ENCODE data around the gene SIX3.

Gene SIX3

DNA sequence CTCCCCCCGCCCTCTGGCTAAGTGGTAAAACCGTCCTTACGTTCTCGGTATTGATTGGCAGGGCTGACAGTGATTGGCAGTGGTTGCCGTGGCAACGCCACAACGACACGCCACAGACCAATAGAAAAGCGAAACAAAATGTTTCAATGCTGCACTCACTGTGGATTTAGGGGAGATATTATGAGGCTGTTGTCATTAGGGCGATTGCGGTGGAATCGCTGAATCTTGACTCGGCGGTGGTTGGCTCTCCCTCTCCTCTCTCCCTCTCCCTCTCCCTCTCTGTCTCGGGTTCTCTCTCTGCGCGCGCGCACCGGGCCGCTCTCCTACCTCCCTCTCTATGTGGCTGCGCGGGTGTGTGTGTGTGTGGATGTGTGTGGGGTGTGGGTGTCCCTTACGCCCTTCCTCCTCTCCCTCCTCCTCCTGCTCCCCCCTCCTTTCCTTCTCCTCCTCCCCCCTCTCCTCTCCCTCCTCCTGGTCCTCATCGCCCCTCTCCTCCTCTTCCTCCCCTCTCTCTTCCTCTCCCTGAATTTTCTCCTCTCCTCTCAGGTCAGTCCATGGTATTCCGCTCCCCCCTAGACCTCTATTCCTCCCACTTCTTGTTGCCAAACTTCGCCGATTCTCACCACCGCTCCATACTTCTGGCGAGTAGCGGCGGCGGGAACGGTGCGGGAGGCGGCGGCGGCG is at the start of gene SIX3:
SIX3 (plus strand) TSS at position 152 of the 684 bp plus-strand sequence; CDS start at position 555, 403 bp downstream.
- DNase-seq = peak in 32 of 56 donors; percentile 4 to 76 (median 43)

DNA sequence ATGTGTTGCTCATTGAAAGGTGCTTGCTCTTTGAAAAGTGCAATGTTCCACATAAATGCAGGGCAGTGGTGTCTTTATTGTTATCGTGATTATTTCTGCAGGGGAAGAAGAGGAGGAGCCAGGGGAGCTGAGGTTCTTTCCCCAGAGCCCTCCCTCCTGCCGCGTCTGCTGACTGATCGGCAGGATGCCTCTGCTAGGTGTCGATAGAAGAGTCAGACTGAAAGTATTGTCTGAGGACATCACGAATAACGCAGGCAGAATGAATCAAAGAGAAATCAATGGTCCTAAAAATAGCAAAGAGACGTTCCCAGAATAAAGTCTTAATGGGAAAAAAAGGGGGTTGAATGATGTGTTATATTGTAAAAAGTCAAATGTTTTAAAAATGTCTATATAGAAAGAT is 47.4 kb upstream of the SIX3 start:
- no peak for DNase-seq

DNA sequence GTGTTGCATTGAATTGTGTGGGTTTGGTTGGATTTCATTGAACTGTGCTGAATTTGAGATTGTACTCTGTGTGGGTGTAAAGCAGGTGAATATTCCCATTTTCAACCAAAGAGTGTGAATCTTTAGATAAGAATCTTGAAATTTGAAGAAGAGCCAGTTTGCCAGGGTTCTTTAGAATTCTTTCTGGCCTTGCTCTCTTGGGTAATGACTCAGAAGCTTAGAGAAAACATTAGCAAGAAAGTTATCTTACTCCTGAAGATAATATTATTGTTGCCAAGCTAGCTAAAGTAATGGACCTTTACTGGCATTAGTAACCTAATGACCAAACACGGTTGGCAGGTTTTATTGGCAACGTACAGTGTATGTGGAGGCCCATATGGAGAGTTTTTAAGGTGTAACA is 46.4 kb upstream of the SIX3 start:
- DNase-seq = no peak

DNA sequence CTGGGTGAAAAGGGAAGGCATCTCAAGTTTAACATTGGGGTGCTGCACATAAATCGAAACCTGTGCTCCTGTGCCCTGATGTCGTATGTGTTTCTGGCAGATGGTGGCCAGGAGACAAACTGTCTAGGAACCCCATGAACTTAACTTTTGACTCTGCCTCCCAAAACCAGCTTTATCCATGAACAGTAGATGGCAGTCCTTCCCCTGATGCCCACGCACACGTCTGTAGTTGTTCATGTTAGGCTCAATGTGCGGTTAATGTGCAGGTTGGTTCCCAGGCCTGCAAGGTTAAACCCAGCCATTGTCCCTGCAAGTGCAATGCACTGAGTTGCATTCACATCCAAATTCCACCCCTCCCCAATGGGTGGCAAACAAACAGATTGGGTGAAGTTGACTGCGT is 44.1 kb upstream of the SIX3 start:
- no peak for DNase-seq

DNA sequence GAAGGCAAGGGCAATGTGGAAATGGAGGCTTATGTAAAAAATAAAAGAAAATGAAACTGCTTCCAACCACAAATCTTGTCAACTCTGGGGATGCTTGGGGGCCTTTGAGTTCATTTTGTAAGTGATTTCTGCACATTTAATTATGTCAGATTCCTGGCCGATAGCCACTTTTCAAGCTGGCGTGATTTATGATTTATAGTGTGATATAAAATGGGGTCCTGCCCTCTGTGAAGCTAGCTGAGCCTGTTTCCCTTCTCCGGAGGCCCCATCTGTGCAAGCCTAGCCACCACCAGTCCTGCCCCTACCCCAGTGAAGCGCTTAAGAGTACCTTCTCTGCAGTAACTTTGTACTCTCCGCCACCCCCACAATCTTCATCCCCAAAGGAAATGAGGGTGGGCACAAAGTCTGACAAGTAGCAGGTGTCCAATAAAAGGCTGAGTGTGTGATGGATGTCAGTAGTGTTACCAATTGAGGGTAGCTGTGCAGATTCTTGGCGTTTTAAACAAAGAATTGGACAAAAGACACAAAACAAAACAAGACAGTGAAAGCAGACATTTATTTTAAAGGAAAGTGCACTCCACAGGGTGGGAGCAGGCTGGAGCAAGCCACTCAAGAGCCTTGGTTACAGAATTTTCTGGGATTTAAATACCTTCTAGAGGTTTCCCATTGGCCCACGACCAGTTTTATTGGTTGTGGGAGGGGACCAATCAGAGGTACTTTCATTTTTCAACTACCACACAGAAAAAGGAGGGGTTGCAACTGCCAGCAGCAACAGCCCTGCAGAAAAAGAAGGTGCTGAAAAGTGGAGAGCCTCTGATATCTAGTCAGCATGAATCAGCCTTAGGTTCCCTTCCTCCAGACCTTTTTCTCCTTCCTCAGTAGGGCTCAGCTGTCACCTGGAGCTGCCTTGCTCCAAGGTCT is 39.0 kb upstream of the SIX3 start:
- no peak for DNase-seq

DNA sequence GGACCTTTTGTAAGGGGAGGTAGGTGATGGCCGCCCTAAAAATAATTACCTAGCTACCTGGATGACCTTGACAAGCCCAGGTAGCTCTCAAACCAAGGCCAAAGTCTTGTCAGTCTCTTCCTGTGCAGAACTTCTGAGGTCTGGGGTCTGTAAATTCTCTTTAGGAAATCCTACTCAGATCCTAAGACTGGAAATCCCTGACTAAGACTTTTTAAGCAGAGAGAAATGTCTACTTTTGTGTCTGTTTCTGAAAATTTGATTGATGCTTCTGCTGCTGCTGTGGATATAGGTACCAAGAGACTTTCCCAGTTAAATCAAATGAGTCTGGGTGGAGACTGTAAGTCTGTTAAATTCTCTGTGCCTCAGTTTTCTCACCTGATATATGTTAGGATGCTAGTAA is 36.9 kb upstream of the SIX3 start:
- no peak for DNase-seq

DNA sequence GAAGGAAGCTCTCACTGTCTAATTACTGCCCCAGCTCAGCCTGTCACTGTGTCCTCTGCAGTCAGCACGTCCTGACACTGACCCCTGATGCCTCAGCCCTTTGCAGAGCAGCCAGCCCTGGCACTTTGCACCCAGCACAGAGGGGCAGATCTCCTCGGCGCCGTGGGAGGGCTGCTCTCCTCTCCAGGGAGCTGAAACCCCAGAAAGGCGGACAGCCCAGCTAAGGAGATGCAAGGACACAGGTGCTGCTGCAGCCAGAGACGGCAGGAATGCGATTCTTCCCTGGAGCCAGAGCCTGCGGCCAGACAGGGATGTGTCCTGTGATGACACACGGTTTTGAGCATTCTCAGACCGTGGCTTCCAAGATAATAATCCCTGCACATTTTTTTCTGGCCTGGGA is 34.5 kb upstream of the SIX3 start:
- no peak for DNase-seq

DNA sequence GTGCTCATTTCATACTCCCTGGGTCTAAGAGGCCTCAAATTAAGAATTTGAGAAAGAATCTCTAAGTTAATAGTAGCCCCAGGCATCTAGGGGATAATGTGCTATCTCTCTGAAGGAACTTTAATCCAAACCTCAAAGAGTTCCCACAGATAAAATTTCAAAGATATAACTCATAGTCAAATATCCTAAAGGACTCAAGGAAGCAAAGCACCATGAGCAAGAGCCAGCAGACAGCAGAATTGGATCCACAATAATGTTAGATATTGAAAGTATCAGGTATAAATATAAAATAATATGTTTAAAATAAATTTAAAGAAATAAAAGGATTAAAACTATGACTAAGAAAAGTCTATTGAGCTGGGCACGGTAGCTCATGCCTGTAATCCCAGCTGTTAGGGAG is 31.7 kb upstream of the SIX3 start:
- no peak for DNase-seq

DNA sequence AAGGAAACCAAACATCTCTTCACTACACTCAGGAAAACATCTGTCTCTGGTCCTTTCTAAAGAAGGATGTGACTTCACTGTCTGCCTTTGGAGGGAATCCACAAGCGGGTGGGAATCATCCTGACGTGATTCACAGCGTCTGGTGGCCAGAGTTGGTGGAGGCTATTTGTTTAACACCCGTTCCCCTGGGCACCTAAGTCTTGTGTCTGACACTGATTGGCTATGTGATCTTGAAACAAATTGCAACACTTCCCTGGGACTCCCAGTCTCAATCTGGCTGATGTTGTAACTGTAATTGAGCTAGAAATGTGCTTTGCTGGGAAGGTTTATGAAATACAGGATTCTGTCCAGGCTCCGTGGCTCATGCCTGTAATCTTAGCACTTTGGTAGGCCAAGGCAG is 28.8 kb upstream of the SIX3 start:
- DNase-seq = no peak

DNA sequence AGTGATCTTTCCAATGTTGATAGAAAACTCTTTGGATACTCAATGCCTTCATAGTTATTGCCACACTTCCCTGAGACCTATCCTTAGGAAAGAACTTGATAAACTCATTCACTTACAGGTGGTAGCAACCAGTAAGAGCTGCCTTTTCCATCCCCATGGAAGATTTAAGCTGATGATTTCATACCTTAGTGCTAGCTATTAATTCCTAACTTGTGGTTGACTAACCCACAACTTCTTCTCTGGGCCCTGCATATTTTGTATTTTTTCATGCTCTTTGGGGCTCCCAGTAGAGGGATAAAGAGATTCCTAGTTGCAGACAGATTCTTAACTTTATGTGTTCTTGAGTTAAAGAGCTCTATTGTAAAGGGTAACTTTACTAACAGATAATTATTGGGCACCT is 25.2 kb upstream of the SIX3 start:
- DNase-seq = no peak

DNA sequence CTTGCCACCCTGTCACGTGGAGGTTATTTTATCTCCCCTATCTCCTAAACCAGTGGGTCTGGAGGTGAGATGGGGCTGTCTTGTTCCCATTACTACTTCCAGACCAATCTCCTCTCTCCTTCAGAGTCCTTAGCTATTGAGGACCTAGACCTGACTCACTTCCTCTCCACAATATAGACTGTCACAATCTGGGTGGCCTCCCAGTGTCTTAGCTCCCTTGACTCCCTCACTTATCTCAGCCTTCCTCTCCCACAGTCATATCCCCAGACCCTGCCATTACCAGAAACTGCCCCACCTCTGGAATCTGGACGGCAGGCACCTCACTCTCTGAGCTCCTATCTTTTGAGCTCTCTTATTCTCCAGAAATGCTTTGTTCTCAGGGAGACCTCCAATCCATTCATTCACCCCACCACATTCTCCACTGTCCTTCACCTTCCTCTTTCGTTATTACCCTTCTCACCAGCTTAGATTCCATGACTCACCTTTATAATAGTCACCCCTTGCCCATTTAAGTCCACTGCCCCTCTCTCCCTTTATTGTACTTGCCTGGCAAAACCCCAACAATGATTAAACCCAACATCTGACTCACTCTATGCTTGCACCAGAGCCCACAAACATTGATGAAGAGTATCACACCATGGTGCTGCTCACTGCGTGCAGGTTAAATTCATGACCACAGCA is 23.3 kb upstream of the SIX3 start:
- no peak for DNase-seq

DNA sequence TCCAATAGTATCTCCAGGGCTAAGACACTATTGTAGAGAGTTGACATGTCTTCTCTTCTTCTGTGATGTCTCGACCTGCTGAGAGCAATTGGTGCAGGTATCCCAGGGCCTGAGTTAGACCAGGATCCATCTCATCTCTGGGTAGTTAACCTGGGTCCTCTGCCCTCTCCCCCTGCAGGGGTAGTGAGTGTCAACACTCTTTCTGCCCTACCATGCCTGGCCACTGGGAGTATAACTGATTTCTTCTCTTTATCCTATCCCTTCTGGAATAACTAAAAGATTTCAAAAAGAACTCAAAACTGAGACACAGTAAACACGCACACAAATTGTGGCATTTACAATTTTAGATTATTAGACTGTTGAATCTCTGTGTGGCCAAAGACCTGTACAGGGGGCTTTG is 20.8 kb upstream of the SIX3 start:
- DNase-seq = no peak

DNA sequence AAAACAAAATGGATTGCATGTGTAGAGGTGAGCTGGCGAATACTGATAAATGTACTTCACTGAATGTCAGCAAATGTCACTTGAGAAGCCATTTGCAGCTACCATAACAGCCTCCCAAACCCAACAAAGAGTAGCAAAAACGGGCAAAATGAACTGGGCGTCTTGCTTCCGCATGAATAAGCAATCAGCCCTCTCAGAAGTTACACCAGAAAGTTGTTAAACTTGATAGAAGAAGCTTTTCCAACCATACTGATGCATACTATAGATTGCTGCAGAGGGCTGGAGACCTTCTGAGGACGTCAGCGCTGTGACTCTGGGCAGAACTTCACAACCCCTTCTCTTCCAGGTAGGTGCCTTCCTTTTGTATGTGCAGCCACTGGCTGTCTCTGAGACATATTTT is 18.7 kb upstream of the SIX3 start:
- no peak for DNase-seq

DNA sequence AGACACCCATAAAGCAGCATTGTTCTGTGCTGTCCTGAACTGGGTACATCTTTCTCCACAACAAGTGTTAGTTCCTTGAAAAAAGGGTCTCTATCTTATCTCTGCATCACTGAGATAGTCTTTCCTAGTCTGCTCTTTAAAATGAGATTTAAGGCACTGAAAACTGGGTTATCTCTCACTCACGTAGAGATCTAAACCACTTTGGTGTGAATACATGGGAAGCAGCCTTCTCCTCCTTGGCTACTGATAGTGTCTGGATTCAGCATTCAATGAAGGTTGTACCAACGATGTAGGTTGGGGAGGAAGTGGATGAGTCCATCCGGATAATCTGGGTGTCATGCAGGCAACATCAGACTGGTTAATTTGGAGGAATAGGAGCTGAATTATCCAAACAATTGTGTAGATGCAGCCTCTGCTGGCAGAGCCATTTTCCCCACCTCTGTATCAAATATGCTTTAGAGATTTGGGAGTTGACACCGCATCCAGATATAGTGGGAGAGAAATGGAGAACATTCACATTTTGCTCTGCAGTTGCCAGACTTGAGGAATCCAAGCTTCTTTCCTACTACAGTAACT is 15.9 kb upstream of the SIX3 start:
- DNase-seq = no peak

DNA sequence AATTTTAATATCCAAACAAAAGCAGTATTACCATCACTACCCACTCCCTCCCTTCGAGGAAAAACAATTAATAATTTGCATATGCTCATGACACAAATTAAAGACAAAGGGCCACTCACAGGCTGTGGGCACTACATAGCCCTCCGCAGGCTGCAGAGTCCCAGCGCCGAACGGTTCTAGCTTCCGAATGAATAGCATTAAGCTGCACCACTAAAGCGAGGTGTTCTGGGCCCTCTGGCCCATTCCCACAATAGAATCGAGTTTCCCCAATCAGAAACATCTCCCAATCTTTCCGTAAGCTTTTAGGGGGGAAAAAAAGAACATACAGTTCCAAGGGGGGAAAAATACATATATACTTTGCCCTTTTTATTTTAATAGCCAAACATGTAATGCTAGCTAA is 14.5 kb upstream of the SIX3 start:
- DNase-seq = no peak

DNA sequence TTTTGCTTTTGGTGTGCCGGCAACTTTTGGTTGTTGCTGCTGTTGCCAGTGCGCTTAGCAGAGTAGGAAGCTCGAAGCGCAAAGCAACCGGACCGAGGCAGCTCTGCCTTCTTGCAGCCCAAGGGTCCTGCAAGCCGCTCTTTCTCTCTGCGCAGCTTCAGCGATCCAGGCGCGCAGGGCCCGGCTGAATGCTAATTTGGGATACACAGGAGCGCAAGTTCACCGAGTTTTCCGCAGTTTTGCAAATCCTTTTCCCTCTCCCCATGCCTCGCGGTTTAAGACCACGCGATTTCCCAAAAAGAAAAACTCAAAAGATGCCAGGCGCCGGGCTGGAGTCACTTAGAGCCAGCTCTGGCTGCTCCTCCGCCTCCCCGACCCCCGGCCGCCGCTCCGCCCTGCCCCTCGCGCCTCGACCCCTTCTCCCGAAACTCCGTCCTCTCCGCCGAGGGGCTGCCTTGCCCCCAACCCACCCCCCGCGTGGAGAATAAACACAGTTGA is 13.5 kb upstream of the SIX3 start:
- no peak for DNase-seq

DNA sequence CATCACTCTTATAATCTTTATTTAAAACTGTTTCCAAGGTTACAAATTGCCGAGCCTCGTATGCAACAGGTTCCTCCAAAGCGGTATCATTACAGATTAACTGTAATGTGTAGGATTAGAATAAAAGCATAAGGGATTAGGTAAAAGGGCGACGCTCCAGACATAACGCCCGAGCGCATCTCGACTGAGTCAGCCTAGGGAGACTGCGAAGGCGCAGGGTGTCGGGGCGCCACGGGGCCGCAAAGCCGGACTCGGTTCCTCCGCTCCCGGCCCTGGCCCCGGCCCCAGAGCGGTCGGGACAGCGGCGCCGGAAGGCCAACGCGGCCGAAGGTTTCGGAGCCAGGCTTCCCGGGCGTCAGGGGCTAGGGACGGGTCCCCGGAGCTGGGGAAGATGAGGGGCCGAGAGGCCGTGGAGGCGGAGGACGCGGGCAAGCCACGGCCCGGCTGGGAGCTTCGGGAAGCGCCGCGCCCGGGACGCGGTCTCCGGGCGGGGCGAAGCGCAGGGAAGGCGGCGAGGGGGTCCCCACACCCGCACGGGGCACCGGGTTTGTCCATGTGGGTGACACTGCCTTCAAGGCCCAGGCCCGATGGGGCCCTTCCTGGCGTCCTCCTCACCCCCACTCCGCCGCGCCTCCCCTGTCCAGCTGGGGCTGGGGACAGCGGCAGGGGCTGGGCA is 12.9 kb upstream of the SIX3 start:
- DNase-seq = no peak

DNA sequence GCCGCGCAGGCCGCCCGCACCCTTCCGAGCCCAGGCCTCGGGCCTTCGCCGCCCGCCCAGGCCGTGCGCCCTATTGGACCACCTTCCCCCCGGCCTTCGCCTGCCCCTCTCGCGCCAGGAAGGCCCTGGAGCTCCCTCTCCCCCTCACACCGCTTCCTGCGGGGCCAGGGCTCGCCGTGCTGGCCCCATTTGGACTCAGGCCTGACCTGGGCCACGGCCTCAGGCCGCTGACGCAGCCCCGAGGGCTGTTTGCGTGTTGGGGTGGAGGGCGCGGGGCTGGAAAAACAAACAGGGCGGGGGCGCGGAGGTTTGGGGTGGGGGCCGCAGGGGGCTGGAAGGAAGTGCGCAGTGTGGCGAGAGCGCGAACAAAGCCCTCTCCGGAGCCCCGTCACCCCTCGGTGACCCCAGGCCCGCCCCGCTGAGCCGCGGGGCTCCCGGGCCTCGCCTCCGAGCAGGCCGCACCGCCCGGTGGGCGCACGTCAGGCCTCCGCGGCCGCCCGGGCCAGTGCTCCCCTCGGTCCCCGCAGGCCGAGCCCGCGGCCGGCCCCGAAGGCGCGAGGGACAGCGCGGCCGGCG is 12.3 kb upstream of the SIX3 start:
- DNase-seq = no peak

DNA sequence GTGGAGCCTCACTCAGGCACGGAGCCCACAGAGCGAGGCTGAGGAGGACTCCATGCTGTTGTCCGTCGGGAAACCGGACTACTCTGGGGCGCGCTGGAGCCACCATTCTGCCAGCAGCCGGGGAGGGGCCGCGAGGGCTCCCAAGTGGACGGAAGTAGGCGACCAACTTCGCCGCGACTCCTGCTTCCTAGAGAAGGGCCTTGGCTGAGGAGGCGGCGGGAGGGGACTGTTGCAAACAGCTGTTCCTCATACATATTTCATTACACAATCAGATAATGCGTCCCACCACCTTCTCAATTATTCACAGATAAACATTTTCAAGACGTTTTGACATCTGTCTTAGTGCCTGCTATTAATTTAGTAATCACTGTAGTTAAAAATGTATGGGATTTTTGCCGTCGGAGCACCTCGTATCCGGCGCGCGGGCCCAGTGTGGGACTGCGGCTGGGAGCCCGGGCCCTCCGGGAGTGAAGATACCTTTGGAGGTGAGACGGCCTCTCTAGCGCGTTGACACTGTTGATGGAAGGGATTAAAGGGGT is 11.7 kb upstream of the SIX3 start:
- no peak for DNase-seq
